HCT116 (cell line): ENCODE measurements around the gene TRIOBP.

Experiments
- CTCF ChIP-seq, 3 experiments: fragments of 200-600 bp in 1 of 3; sonication (generic) in 1 of 3; IDR thresholded peaks in 2 of 3; conservative IDR thresholded peaks in 1 of 3; 2 replicates each; pipeline ENCODE4 v1.5.1; 2012 to 2017; ENCODE audit warnings: low read depth in 2 of 3, low read length in 2 of 3, antibody characterized with exemption in 1 of 3, borderline replicate concordance in 1 of 3, control low read depth in 1 of 3, mild to moderate bottlenecking in 1 of 3, mixed read lengths in 1 of 3, mixed run types in 1 of 3, moderate library complexity in 1 of 3; ENCODE audit not compliant: insufficient read depth in 1 of 3
- JUND ChIP-seq: IDR thresholded peaks from 2 replicates; pipeline ENCODE4 v1.6.1; 2012
- POLR2A ChIP-seq: IDR thresholded peaks from 2 replicates; pipeline ENCODE4 v1.7.0; 2011; ENCODE audit warnings: borderline replicate concordance; ENCODE audit not compliant: insufficient read depth, insufficient read length; ENCODE audit errors: extremely low read depth
- RAD21 ChIP-seq: IDR thresholded peaks from 2 replicates; pipeline ENCODE4 v1.6.1; 2012; ENCODE audit warnings: low read depth, mild to moderate bottlenecking
- TCF7L2 ChIP-seq: IDR thresholded peaks from 2 replicates; pipeline ENCODE4 v1.7.0; 2011; ENCODE audit warnings: borderline replicate concordance, inconsistent platforms; ENCODE audit not compliant: insufficient read depth, insufficient read length; ENCODE audit errors: extremely low read depth
- ZFX ChIP-seq: fragments of 450-650 bp; IDR thresholded peaks from 2 replicates; pipeline ENCODE4 v1.6.1; 2017
- TF ChIP-seq, protein P1 (sequence below): IDR thresholded peaks from 2 replicates; pipeline ENCODE4 v1.6.1; 2012
- TF ChIP-seq, protein P2 (sequence below): IDR thresholded peaks from 2 replicates; pipeline ENCODE4 v1.6.1; 2012

GRCh38 chr22:37747080-37747714 is 50.3 kb downstream of the TRIOBP start:
- TF ChIP-seq POLR2A (peak; percentile 25), CTCF (IDR thresholded peaks at IDR 0.05 in 2 of 3, conservative IDR thresholded peaks at IDR 0.05 in 1 of 3; ENCODE audit: borderline replicate concordance in 1 of 3, insufficient read depth in 1 of 3, low read depth in 2 of 3, low read length in 2 of 3) (no peak), ZFX (no peak), JUND (no peak), RAD21 (no peak), TCF7L2 (no peak)
- TF ChIP-seq, protein P1, sequence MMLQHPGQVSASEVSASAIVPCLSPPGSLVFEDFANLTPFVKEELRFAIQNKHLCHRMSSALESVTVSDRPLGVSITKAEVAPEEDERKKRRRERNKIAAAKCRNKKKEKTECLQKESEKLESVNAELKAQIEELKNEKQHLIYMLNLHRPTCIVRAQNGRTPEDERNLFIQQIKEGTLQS: no peak
- TF ChIP-seq, protein P2, sequence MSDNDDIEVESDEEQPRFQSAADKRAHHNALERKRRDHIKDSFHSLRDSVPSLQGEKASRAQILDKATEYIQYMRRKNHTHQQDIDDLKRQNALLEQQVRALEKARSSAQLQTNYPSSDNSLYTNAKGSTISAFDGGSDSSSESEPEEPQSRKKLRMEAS: no peak
